Measurements from ENCODE around the gene SPINK1. TPM values are rescaled to one million over a fixed set of nuclear protein-coding genes. Genes with fewer than 3 reads are reported as not detected.

SPINK1 gene
- total and polyA plus RNA-seq, 2 of the 13 experiments (the other 11 are each of a cell fraction or from before 2014, with no cell fraction given): 14.7 to 17.1 TPM

DNA sequence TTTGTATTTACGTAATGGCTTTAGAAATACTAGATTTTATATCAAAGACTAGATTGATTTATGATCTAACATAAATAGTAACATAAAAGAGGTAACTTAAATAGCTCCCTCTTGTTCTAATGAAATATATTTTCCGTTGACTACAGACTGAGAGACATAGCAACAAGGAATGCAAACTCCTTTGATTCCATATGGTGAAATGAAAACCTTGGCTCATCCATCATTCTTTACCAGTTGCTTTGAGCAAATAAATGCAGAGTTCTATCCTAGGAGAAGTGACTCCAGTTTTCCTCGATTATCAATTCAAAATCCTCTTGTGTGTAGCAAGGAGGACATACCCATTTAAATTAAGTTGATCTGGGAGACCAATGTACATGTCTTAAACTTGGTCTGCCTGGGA, 31.0 kb downstream of the SPINK1 start (continued):
- TF ChIP-seq, protein P1, sequence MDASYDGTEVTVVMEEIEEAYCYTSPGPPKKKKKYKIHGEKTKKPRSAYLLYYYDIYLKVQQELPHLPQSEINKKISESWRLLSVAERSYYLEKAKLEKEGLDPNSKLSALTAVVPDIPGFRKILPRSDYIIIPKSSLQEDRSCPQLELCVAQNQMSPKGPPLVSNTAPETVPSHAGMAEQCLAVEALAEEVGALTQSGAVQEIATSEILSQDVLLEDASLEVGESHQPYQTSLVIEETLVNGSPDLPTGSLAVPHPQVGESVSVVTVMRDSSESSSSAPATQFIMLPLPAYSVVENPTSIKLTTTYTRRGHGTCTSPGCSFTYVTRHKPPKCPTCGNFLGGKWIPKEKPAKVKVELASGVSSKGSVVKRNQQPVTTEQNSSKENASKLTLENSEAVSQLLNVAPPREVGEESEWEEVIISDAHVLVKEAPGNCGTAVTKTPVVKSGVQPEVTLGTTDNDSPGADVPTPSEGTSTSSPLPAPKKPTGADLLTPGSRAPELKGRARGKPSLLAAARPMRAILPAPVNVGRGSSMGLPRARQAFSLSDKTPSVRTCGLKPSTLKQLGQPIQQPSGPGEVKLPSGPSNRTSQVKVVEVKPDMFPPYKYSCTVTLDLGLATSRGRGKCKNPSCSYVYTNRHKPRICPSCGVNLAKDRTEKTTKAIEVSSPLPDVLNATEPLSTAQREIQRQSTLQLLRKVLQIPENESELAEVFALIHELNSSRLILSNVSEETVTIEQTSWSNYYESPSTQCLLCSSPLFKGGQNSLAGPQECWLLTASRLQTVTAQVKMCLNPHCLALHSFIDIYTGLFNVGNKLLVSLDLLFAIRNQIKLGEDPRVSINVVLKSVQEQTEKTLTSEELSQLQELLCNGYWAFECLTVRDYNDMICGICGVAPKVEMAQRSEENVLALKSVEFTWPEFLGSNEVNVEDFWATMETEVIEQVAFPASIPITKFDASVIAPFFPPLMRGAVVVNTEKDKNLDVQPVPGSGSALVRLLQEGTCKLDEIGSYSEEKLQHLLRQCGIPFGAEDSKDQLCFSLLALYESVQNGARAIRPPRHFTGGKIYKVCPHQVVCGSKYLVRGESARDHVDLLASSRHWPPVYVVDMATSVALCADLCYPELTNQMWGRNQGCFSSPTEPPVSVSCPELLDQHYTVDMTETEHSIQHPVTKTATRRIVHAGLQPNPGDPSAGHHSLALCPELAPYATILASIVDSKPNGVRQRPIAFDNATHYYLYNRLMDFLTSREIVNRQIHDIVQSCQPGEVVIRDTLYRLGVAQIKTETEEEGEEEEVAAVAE (CRISPR knock-in tag; IDR thresholded peaks at IDR 0.05; ENCODE audit: borderline replicate concordance): no peak
- no peak for TF ChIP-seq ZNF629 (CRISPR knock-in tag; conservative IDR thresholded peaks at IDR 0.05)
- no peak for TF ChIP-seq ZNF768 (CRISPR knock-in tag; IDR thresholded peaks at IDR 0.05)
- TF ChIP-seq NFE2 (CRISPR knock-in tag; IDR thresholded peaks at IDR 0.05): no peak
- TF ChIP-seq TOPORS (CRISPR knock-in tag; IDR thresholded peaks at IDR 0.05): no peak

- no peak overlapping the region for H2AFZ ChIP-seq (ENCODE audit: low read length)
- H3K4me1 ChIP-seq (ENCODE audit: insufficient read depth, low read length): no peaks in the 10 kb centered on the region
- DNase-seq (ENCODE audit: low spot score) (no peak), ATAC-seq (no peak), FAIRE-seq (no peak)
- H3K27ac ChIP-seq (ENCODE audit: extremely low read length, insufficient read depth, low read length): no peak overlapping the region
- H3K36me3 ChIP-seq (replicated peaks in 1 of 2; ENCODE audit: control insufficient read depth in 1 of 2, insufficient read depth in 2 of 2, low read length in 2 of 2): no peaks in the 10 kb centered on the region
- CTCF ChIA-PET (ENCODE audit: low intra/inter-chr PET ratio, low total read pairs): no interaction called here
- POLR2A ChIA-PET: no interaction called here
- no peaks in the 10 kb centered on the region for H3K9me3 ChIP-seq (ENCODE audit: low read length)
- intact Hi-C loops (cut with micrococcal nuclease; ENCODE audit: unreplicated experiment) (no loop called here), in situ Hi-C loops (cut with HindIII; ENCODE audit: extremely low pct_ligation_motif_present, low pct_unique_long_range_greater_than_20kb) (no loop called here)
- no peaks in the 10 kb centered on the region for H3K79me2 ChIP-seq (ENCODE audit: insufficient read depth, low read length)
- H3K27me3 ChIP-seq (ENCODE audit: control insufficient read depth in 1 of 2, insufficient read depth in 2 of 2, low read length in 2 of 2): no peaks in the 10 kb centered on the region
- H3K9ac ChIP-seq (ENCODE audit: insufficient read depth, low read depth, low read length): no peak overlapping the region
- 36% methylated on average over 6 of the region's 6 CpGs for WGBS (ENCODE audit: low lambda C conversion rate)
- no peaks in the 10 kb centered on the region for H4K20me1 ChIP-seq (ENCODE audit: insufficient read depth, low read length)
- no TSS peak for BruUV-seq (replicated peaks)
- no peak overlapping the region for H3K4me3 ChIP-seq (replicated peaks in 1 of 3; ENCODE audit: insufficient read depth in 1 of 3, low read depth in 2 of 3, low read length in 3 of 3)
- H3K4me2 ChIP-seq (ENCODE audit: low read depth, low read length): no peak overlapping the region
- TF ChIP-seq MIXL1 (CRISPR knock-in tag; IDR thresholded peaks at IDR 0.05) (no peak), ZNF841 (CRISPR knock-in tag; IDR thresholded peaks at IDR 0.05; ENCODE audit: borderline replicate concordance) (no peak), CCAR2 (optimal IDR thresholded peaks at IDR 0.05; ENCODE audit: low read depth, low read length) (no peak), NR3C1 (CRISPR knock-in tag; IDR thresholded peaks at IDR 0.05) (no peak)
- TF ChIP-seq, protein P2, sequence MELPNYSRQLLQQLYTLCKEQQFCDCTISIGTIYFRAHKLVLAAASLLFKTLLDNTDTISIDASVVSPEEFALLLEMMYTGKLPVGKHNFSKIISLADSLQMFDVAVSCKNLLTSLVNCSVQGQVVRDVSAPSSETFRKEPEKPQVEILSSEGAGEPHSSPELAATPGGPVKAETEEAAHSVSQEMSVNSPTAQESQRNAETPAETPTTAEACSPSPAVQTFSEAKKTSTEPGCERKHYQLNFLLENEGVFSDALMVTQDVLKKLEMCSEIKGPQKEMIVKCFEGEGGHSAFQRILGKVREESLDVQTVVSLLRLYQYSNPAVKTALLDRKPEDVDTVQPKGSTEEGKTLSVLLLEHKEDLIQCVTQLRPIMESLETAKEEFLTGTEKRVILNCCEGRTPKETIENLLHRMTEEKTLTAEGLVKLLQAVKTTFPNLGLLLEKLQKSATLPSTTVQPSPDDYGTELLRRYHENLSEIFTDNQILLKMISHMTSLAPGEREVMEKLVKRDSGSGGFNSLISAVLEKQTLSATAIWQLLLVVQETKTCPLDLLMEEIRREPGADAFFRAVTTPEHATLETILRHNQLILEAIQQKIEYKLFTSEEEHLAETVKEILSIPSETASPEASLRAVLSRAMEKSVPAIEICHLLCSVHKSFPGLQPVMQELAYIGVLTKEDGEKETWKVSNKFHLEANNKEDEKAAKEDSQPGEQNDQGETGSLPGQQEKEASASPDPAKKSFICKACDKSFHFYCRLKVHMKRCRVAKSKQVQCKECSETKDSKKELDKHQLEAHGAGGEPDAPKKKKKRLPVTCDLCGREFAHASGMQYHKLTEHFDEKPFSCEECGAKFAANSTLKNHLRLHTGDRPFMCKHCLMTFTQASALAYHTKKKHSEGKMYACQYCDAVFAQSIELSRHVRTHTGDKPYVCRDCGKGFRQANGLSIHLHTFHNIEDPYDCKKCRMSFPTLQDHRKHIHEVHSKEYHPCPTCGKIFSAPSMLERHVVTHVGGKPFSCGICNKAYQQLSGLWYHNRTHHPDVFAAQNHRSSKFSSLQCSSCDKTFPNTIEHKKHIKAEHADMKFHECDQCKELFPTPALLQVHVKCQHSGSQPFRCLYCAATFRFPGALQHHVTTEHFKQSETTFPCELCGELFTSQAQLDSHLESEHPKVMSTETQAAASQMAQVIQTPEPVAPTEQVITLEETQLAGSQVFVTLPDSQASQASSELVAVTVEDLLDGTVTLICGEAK (IDR thresholded peaks at IDR 0.05): no peak
- TF ChIP-seq, protein P2 (CRISPR knock-in tag; IDR thresholded peaks at IDR 0.05): no peak
These were observed 34.7 kb downstream of the SPINK1 start for GRCh38 chr5:147796556-147797308.

All from HepG2 (cell line).